ENCODE results near the gene ADCY7.

DNA sequence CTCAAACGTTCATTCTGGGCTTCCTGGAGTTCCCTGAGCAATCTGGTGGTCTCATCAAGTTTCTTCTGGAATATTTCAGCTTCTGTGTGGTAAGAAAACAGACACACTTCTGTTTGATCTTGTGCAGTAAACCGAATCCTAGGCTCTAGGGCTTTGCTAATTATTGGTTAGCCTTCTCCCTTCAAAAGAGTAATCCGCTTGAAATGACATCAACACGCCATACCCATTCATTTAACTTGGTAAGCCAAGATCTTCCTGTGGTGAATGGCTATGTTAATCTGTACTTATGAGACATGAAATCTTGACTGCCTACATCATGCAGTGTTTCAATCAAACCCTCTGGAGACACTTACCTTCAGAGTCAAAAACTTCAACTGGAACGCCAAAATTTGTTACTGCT, 54.0 kb downstream of the ADCY7 start:
- TF ChIP-seq SP1 (CRISPR knock-in tag; conservative IDR thresholded peaks at IDR 0.05) (no peak), SMAD4 (CRISPR knock-in tag; IDR thresholded peaks at IDR 0.05) (no peak), FOXJ3 (CRISPR knock-in tag; IDR thresholded peaks at IDR 0.05; ENCODE audit: borderline replicate concordance) (no peak), TCF7 (CRISPR knock-in tag; IDR thresholded peaks at IDR 0.05; ENCODE audit: low read depth) (no peak), CREM (CRISPR knock-in tag; IDR thresholded peaks at IDR 0.05) (no peak)
- TF ChIP-seq, protein P1, sequence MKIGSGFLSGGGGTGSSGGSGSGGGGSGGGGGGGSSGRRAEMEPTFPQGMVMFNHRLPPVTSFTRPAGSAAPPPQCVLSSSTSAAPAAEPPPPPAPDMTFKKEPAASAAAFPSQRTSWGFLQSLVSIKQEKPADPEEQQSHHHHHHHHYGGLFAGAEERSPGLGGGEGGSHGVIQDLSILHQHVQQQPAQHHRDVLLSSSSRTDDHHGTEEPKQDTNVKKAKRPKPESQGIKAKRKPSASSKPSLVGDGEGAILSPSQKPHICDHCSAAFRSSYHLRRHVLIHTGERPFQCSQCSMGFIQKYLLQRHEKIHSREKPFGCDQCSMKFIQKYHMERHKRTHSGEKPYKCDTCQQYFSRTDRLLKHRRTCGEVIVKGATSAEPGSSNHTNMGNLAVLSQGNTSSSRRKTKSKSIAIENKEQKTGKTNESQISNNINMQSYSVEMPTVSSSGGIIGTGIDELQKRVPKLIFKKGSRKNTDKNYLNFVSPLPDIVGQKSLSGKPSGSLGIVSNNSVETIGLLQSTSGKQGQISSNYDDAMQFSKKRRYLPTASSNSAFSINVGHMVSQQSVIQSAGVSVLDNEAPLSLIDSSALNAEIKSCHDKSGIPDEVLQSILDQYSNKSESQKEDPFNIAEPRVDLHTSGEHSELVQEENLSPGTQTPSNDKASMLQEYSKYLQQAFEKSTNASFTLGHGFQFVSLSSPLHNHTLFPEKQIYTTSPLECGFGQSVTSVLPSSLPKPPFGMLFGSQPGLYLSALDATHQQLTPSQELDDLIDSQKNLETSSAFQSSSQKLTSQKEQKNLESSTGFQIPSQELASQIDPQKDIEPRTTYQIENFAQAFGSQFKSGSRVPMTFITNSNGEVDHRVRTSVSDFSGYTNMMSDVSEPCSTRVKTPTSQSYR (CRISPR knock-in tag; IDR thresholded peaks at IDR 0.05) = no peak
- TF ChIP-seq, protein P2, sequence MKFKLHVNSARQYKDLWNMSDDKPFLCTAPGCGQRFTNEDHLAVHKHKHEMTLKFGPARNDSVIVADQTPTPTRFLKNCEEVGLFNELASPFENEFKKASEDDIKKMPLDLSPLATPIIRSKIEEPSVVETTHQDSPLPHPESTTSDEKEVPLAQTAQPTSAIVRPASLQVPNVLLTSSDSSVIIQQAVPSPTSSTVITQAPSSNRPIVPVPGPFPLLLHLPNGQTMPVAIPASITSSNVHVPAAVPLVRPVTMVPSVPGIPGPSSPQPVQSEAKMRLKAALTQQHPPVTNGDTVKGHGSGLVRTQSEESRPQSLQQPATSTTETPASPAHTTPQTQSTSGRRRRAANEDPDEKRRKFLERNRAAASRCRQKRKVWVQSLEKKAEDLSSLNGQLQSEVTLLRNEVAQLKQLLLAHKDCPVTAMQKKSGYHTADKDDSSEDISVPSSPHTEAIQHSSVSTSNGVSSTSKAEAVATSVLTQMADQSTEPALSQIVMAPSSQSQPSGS (CRISPR knock-in tag; IDR thresholded peaks at IDR 0.05; ENCODE audit: borderline replicate concordance, low read depth) = no peak
- TF ChIP-seq, protein P3, sequence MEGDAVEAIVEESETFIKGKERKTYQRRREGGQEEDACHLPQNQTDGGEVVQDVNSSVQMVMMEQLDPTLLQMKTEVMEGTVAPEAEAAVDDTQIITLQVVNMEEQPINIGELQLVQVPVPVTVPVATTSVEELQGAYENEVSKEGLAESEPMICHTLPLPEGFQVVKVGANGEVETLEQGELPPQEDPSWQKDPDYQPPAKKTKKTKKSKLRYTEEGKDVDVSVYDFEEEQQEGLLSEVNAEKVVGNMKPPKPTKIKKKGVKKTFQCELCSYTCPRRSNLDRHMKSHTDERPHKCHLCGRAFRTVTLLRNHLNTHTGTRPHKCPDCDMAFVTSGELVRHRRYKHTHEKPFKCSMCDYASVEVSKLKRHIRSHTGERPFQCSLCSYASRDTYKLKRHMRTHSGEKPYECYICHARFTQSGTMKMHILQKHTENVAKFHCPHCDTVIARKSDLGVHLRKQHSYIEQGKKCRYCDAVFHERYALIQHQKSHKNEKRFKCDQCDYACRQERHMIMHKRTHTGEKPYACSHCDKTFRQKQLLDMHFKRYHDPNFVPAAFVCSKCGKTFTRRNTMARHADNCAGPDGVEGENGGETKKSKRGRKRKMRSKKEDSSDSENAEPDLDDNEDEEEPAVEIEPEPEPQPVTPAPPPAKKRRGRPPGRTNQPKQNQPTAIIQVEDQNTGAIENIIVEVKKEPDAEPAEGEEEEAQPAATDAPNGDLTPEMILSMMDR (IDR thresholded peaks at IDR 0.05) = no peak

All from WTC11 (cell line).